Trophoblast cell (in vitro differentiated cells and primary cell): ENCODE results near the gene MMP21.

Source experiments
- DNase-seq, 2 donors: peaks; one replicate each; pipeline ENCODE4 v3.0.0-alpha.2; 2016
- H2AFZ ChIP-seq: 2 replicates; pipeline ENCODE4 v1.6.1; 2013; ENCODE audit warnings: low read length, moderate library complexity, mild to moderate bottlenecking; ENCODE audit not compliant: insufficient read depth, poor library complexity
- H2AK5ac ChIP-seq: 2 replicates; pipeline ENCODE4 v1.6.1; 2013; ENCODE audit warnings: mild to moderate bottlenecking, low read length
- H2BK120ac ChIP-seq: 2 replicates; pipeline ENCODE4 v1.6.1; 2013; ENCODE audit warnings: low read length, mild to moderate bottlenecking, moderate library complexity; ENCODE audit not compliant: insufficient read depth, poor library complexity
- H2BK12ac ChIP-seq: 2 replicates; pipeline ENCODE4 v1.6.1; 2013; ENCODE audit warnings: mild to moderate bottlenecking, low read length, moderate library complexity
- H2BK5ac ChIP-seq: 2 replicates; pipeline ENCODE4 v1.6.1; 2013; ENCODE audit warnings: low read length, low read depth, moderate library complexity, mild to moderate bottlenecking; ENCODE audit not compliant: poor library complexity
- H3K14ac ChIP-seq: 2 replicates; pipeline ENCODE4 v1.6.1; 2013; ENCODE audit warnings: mild to moderate bottlenecking, low read length
- H3K18ac ChIP-seq: 2 replicates; pipeline ENCODE4 v1.6.1; 2013; ENCODE audit warnings: mild to moderate bottlenecking, low read length
- H3K23ac ChIP-seq: 2 replicates; pipeline ENCODE4 v1.6.1; 2013; ENCODE audit warnings: low read length
- H3K27ac ChIP-seq: 2 replicates; pipeline ENCODE4 v1.5.1; 2013; ENCODE audit warnings: low read depth, mild to moderate bottlenecking, inconsistent platforms, low read length, moderate library complexity
- H3K27me3 ChIP-seq: 2 replicates; pipeline ENCODE4 v1.6.1; 2013; ENCODE audit warnings: inconsistent platforms, mild to moderate bottlenecking, low read length, moderate library complexity; ENCODE audit not compliant: insufficient read depth
- H3K36me3 ChIP-seq, 2 experiments: 1 replicate in 1 of 2; 2 replicates in 1 of 2; pipeline ENCODE4 v1.6.1; 2013; ENCODE audit warnings: low read length in 2 of 2, mild to moderate bottlenecking in 2 of 2, moderate library complexity in 1 of 2; ENCODE audit not compliant: insufficient read depth in 2 of 2, control insufficient read depth in 1 of 2
- H3K4ac ChIP-seq: 2 replicates; pipeline ENCODE4 v1.6.1; 2013; ENCODE audit warnings: low read depth, mild to moderate bottlenecking, low read length, moderate library complexity
- H3K4me1 ChIP-seq, 2 experiments: 1 replicate in 1 of 2; 2 replicates in 1 of 2; pipeline ENCODE4 v1.6.1; 2013; ENCODE audit warnings: low read length in 2 of 2, mild to moderate bottlenecking in 2 of 2, moderate library complexity in 1 of 2; ENCODE audit not compliant: insufficient read depth in 2 of 2, control insufficient read depth in 1 of 2
- H3K4me2 ChIP-seq: 2 replicates; pipeline ENCODE4 v1.6.1; 2013; ENCODE audit warnings: inconsistent platforms, mild to moderate bottlenecking, low read length, moderate library complexity
- H3K4me3 ChIP-seq: 2 replicates; pipeline ENCODE4 v1.5.1; 2013; ENCODE audit warnings: mild to moderate bottlenecking, low read depth, low read length, inconsistent platforms
- H3K79me1 ChIP-seq: one replicate; pipeline ENCODE4 v1.6.1; 2013; ENCODE audit warnings: low read length
- H3K79me2 ChIP-seq: 2 replicates; pipeline ENCODE4 v1.6.1; 2013; ENCODE audit warnings: low read length, mild to moderate bottlenecking; ENCODE audit not compliant: control insufficient read depth, insufficient read depth, poor library complexity
- H3K9ac ChIP-seq: 2 replicates; pipeline ENCODE4 v1.6.1; 2013; ENCODE audit warnings: mild to moderate bottlenecking, low read length
- H3K9me3 ChIP-seq: 2 replicates; pipeline ENCODE4 v1.6.1; 2013; ENCODE audit warnings: low read depth, mild to moderate bottlenecking, control low read depth, inconsistent platforms, low read length; ENCODE audit not compliant: insufficient read depth
- H4K12ac ChIP-seq: 2 replicates; pipeline ENCODE4 v1.6.1; 2013; ENCODE audit warnings: low read depth, mild to moderate bottlenecking, low read length, moderate library complexity
- H4K8ac ChIP-seq: 2 replicates; pipeline ENCODE4 v1.6.1; 2013; ENCODE audit warnings: low read depth, mild to moderate bottlenecking, low read length, moderate library complexity
- H4K91ac ChIP-seq: one replicate; pipeline ENCODE4 v1.6.1; 2013; ENCODE audit warnings: low read depth, mild to moderate bottlenecking, low read length, moderate library complexity
- WGBS: extraction: QIAGEN DNeasy Blood & Tissue Kit; methylation state at CpG from one replicate; pipeline ENCODE4 v1.1.7; 2013; ENCODE audit warnings: missing lambda C conversion rate; ENCODE audit not compliant: insufficient read length, insufficient coverage; ENCODE audit errors: extremely low coverage; 5-methylcytosine and 5-hydroxymethylcytosine counted together

MMP21 gene

DNA sequence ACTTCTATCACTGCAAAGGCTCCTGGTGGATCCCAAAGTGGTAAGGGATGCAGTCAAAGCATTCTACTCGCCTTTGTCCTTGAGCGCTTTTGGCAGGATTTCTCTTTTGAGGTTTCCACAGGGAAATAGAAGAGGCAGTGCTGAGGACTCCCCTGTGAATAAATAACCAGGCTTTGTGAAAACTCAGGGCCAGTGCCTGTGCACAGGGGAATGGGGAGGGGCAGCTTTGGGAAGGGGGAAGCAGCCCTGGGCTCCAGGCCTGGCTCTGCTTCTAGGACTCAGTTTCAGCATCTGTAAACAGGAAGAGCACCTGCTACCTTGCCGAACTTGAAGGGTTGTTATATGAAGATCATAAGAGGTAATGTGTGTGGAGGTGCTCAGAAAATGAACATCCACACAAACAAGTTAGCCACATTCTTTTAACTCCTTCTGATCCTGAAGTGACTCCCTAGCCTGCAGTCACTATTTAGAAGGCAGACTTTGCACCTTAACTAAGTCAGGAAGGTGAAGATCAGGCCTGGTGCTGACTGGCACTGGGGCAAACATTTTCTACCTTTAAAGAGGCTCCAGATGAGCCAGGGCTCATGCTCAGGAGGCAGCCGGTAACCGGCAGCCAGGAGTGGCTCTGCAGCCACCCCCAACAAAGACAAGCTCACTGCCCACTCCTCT, 22.5 kb upstream of the MMP21 start:
- Histone ChIP-seq H3K36me3 (peaks cover 10 to 13% of the 10 kb centered on the region in 2 experiments), H4K91ac (no peak overlapping the region), H4K12ac (no peak overlapping the region), H3K18ac (no peak overlapping the region), H4K8ac (no peak overlapping the region), H3K27me3 (no peaks in the 10 kb centered on the region), H3K4ac (no peak overlapping the region), H3K79me1 (no peaks in the 10 kb centered on the region), H3K9ac (no peak overlapping the region), H3K79me2 (no peaks in the 10 kb centered on the region), H3K4me2 (no peak overlapping the region), H3K27ac (no peak overlapping the region), H2BK120ac (no peak overlapping the region), H3K4me1 (no peaks in the 10 kb centered on the region), H3K23ac (no peak overlapping the region), H3K14ac (no peak overlapping the region), H3K9me3 (no peaks in the 10 kb centered on the region), H2AK5ac (no peak overlapping the region), H3K4me3 (no peak overlapping the region), H2BK5ac (no peak overlapping the region), H2AFZ (no peak overlapping the region), H2BK12ac (no peak overlapping the region)
- WGBS: no CpG with 5 or more reads among the region's 5 CpGs
- no peak for DNase-seq

DNA sequence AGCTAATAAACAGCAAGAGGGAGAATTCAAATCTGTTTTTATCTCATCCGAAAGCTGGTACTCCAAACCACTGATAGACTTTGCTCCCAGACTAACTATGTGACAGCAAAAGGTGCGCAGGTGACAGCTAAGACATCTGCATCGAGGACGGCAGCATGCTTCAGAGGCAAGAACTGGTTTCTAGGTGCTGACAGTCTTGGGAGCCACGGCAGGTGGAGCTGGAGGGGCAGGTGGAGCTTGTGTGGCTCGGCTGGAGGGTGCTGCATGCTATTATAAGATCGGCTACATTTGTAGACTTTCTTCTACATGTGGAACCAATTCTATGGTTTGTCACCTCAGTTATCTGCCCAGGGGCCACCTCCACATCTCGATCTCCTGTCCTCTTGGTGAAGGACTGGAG, 21.8 kb upstream of the MMP21 start:
- Histone ChIP-seq H3K27ac (no peak overlapping the region), H2AK5ac (no peak overlapping the region), H4K8ac (no peak overlapping the region), H3K4me1 (no peaks in the 10 kb centered on the region), H3K23ac (no peak overlapping the region), H3K79me1 (no peaks in the 10 kb centered on the region), H3K9ac (no peak overlapping the region), H3K4me3 (no peak overlapping the region), H4K12ac (no peak overlapping the region), H3K14ac (no peak overlapping the region), H3K4me2 (no peak overlapping the region), H4K91ac (no peak overlapping the region), H3K18ac (no peak overlapping the region), H3K4ac (no peak overlapping the region), H3K79me2 (no peaks in the 10 kb centered on the region), H3K9me3 (no peaks in the 10 kb centered on the region), H2AFZ (no peak overlapping the region), H2BK12ac (no peak overlapping the region), H2BK120ac (no peak overlapping the region), H3K36me3 (peaks cover 16 to 18% of the 10 kb centered on the region in 2 experiments), H2BK5ac (no peak overlapping the region), H3K27me3 (no peaks in the 10 kb centered on the region)
- no CpG with 5 or more reads among the region's 8 CpGs for WGBS
- DNase-seq: peak in 1 of 2 donors; percentile 47

DNA sequence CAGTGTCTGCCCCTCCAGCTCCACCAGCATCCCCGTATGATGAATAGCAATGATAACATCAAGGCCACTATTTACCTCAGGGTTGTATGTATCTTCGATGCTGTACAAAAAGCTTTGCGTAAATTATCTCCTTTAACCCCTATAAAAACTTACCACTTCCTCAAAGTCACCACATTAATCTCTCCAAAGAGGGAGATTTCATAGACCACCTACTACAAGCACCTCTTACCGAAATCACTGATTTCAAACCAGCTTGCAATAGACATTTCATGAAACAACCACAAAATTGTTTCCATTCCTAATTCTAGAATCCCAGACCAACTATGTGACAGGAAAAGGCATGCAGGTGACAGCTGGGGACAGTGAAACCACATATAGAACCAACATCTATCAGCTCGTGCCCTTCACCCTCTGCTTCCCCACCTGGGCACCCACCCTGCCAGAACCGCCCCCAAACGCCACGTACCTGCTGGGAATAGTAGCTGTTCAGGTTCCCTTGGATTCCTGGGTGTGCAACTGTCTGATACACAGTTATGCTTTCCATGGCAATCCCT, 20.1 kb upstream of the MMP21 start:
- Histone ChIP-seq H3K4me2 (no peak overlapping the region), H3K14ac (no peak overlapping the region), H3K4me3 (no peak overlapping the region), H3K9ac (no peak overlapping the region), H2BK12ac (no peak overlapping the region), H2BK5ac (no peak overlapping the region), H3K9me3 (no peaks in the 10 kb centered on the region), H3K18ac (no peak overlapping the region), H3K27ac (no peak overlapping the region), H3K36me3 (peaks cover 22% of the 10 kb centered on the region in 2 experiments), H3K79me2 (no peaks in the 10 kb centered on the region), H2AK5ac (no peak overlapping the region), H2AFZ (no peak overlapping the region), H3K4me1 (no peaks in the 10 kb centered on the region), H4K91ac (no peak overlapping the region), H3K4ac (no peak overlapping the region), H4K12ac (no peak overlapping the region), H3K23ac (no peak overlapping the region), H2BK120ac (no peak overlapping the region), H3K79me1 (no peaks in the 10 kb centered on the region), H4K8ac (no peak overlapping the region), H3K27me3 (no peaks in the 10 kb centered on the region)
- DNase-seq: peak in 1 of 2 donors; percentile 45
- 100% methylated on average over 1 of the region's 8 CpGs for WGBS

DNA sequence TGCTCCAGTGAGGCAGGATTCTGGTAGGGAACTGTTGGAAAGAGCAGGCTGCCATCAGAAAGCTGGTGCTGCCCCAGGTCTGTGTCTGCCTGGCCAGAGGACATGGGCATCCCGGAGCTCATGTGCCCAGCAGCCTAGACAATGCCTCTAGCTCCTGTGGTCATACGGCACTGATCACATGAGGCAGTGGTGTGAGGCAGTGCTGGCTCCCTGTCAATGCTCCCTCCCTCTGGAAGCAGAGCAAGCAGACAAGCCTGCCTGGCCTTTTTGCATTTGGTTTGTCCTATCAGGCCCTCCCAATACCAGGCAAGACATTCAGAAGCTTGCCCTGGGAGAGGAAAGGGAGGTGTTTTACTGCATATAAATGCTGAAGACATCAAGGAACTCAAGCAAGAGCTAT, 19.5 kb upstream of the MMP21 start:
- Histone ChIP-seq H3K36me3 (peaks cover 22% of the 10 kb centered on the region in 2 experiments), H3K4ac (no peak overlapping the region), H2BK120ac (no peak overlapping the region), H3K9me3 (no peaks in the 10 kb centered on the region), H4K8ac (no peak overlapping the region), H2BK12ac (no peak overlapping the region), H4K12ac (no peak overlapping the region), H3K4me1 (no peaks in the 10 kb centered on the region), H3K23ac (no peak overlapping the region), H3K27ac (no peak overlapping the region), H3K27me3 (no peaks in the 10 kb centered on the region), H4K91ac (no peak overlapping the region), H3K9ac (no peak overlapping the region), H3K18ac (no peak overlapping the region), H3K79me2 (no peaks in the 10 kb centered on the region), H3K79me1 (no peaks in the 10 kb centered on the region), H3K4me3 (no peak overlapping the region), H3K4me2 (no peak overlapping the region), H2AFZ (no peak overlapping the region), H2BK5ac (no peak overlapping the region), H2AK5ac (no peak overlapping the region), H3K14ac (no peak overlapping the region)
- WGBS: no CpG with 5 or more reads among the region's 2 CpGs
- DNase-seq: no peak
